Mesenteric fat pad (tissue), 1 donor: ENCODE results near the gene FBXW11. TPM values are rescaled to one million over a fixed set of nuclear protein-coding genes. Genes with fewer than 3 reads are reported as not detected.

ENCODE experiments used
- DNase-seq: peaks from one replicate; pipeline ENCODE4 v3.0.0-alpha.2; 2020; ENCODE audit warnings: low spot score
- long read RNA-seq: library from polyadenylated mRNA; unstranded; transcript quantifications from one replicate; pipeline ENCODE4 v2.0.0, GENCODE V29; 2020
- total RNA-seq: library from RNA; stranded (reverse); fragmentation: NEBNext Ultra II Directional; extraction: Animal tissue kit (Norgen Biotek cat#: 25700); gene quantifications from one replicate; pipeline ENCODE4 v1.2.1, GENCODE V29; 2021
- donor health status: DM: yes; HTN: yes; CAD: no.

FBXW11 gene
- 43.9 TPM for total RNA-seq
- long read RNA-seq, full-length matches to known transcripts = 4 of 25 reads
- long read RNA-seq, partial matches to known transcripts = 6 of 25 reads
- long read RNA-seq, other reads (novel, unspliced or antisense) = 15 of 25 reads

- DNase-seq = peak; percentile 98
Measured at GRCh38 chr5:172006321-172007174, at the start of gene FBXW11. TSS of gene FBXW11 (minus strand) at chr5:172006638. CDS start at chr5:172006502, 136 bp downstream.

- no peak for DNase-seq
Measured at GRCh38 chr5:172055996-172056395, 49.6 kb upstream of the FBXW11 start.

- peak; percentile 57 for DNase-seq
Measured at GRCh38 chr5:172055421-172055820, 49.0 kb upstream of the FBXW11 start.

- DNase-seq = peak; percentile 81
Measured at GRCh38 chr5:172054611-172055153, 48.2 kb upstream of the FBXW11 start.

- DNase-seq = no peak
Measured at GRCh38 chr5:172052450-172053236, 46.2 kb upstream of the FBXW11 start.

GRCh38 chr5:172051643-172052339 is 45.4 kb upstream of the FBXW11 start:
- DNase-seq = no peak

- DNase-seq = no peak
Measured at GRCh38 chr5:172050080-172050479, 43.6 kb upstream of the FBXW11 start.

GRCh38 chr5:172049226-172049796 is 42.9 kb upstream of the FBXW11 start:
- DNase-seq = no peak

- peak; percentile 9 for DNase-seq
Measured at GRCh38 chr5:172048539-172049101, 42.2 kb upstream of the FBXW11 start.

GRCh38 chr5:172048170-172048422 is 41.7 kb upstream of the FBXW11 start:
- no peak for DNase-seq

GRCh38 chr5:172046593-172046992 is 40.2 kb upstream of the FBXW11 start:
- no peak for DNase-seq

- no peak for DNase-seq
Measured at GRCh38 chr5:172045315-172045632, 38.8 kb upstream of the FBXW11 start.

GRCh38 chr5:172044631-172045314 is 38.3 kb upstream of the FBXW11 start:
- DNase-seq = no peak

- DNase-seq = no peak
Measured at GRCh38 chr5:172043865-172044264, 37.4 kb upstream of the FBXW11 start.

- DNase-seq = no peak
Measured at GRCh38 chr5:172042183-172042582, 35.7 kb upstream of the FBXW11 start.

- no peak for DNase-seq
Measured at GRCh38 chr5:172038167-172038566, 31.7 kb upstream of the FBXW11 start.

GRCh38 chr5:172035049-172035448 is 28.6 kb upstream of the FBXW11 start:
- DNase-seq = no peak

- DNase-seq = no peak
Measured at GRCh38 chr5:172031894-172032461, 25.5 kb upstream of the FBXW11 start.

- no peak for DNase-seq
Measured at GRCh38 chr5:172029876-172030275, 23.4 kb upstream of the FBXW11 start.

GRCh38 chr5:172028167-172028566 is 21.7 kb upstream of the FBXW11 start:
- DNase-seq = no peak
